MM.1S (cell line): ENCODE results near the gene AGK.
"Not testable (repeated sequence)": the region's sequence is repeated elsewhere in the genome, so short reads cannot be mapped to it uniquely, and the experiment has no call there.

Source experiments
- DNase-seq: peaks from one replicate; pipeline ENCODE4 v3.0.0-alpha.2; 2015
- H2AFZ ChIP-seq: fragments of 300-600 bp; sonication (generic); 2 replicates; pipeline ENCODE4 v1.6.0; 2016; ENCODE audit warnings: antibody characterized with exemption, low read length
- H3F3A ChIP-seq: fragments of 300-600 bp; sonication (generic); 2 replicates; pipeline ENCODE4 v1.6.1; 2016; ENCODE audit warnings: mild to moderate bottlenecking, antibody characterized with exemption, low read length, moderate library complexity, mixed read lengths; ENCODE audit not compliant: insufficient read depth
- H3K27ac ChIP-seq: fragments of 300-600 bp; sonication (generic); 2 replicates; pipeline ENCODE4 v1.5.1; 2016; ENCODE audit warnings: mild to moderate bottlenecking, low read length
- H3K27me3 ChIP-seq: fragments of 300-600 bp; sonication (generic); replicated peaks from 2 replicates; pipeline ENCODE4 v1.6.0; 2016; ENCODE audit warnings: low read length; ENCODE audit not compliant: insufficient read depth
- H3K36me3 ChIP-seq: fragments of 300-600 bp; sonication (generic); replicated peaks from 2 replicates; pipeline ENCODE4 v1.6.1; 2016; ENCODE audit warnings: mild to moderate bottlenecking, low read length, mixed read lengths; ENCODE audit not compliant: insufficient read depth
- H3K4me1 ChIP-seq: fragments of 300-600 bp; sonication (generic); 2 replicates; pipeline ENCODE4 v1.6.1; 2016; ENCODE audit warnings: low read length, mixed read lengths
- H3K4me2 ChIP-seq: fragments of 300-600 bp; sonication (generic); 2 replicates; pipeline ENCODE4 v1.6.0; 2016; ENCODE audit warnings: low read depth, low read length
- H3K4me3 ChIP-seq: fragments of 300-600 bp; sonication (generic); 2 replicates; pipeline ENCODE4 v1.5.1; 2016; ENCODE audit warnings: low read length, mixed read lengths
- H3K79me2 ChIP-seq: fragments of 300-600 bp; sonication (generic); 2 replicates; pipeline ENCODE4 v1.6.1; 2016; ENCODE audit warnings: mixed run types, low read length, mixed read lengths
- H3K9ac ChIP-seq: fragments of 300-600 bp; sonication (generic); 2 replicates; pipeline ENCODE4 v1.6.1; 2016; ENCODE audit warnings: low read length, mixed read lengths
- H3K9me2 ChIP-seq: fragments of 300-600 bp; sonication (generic); replicated peaks from 2 replicates; pipeline ENCODE4 v1.6.1; 2016; ENCODE audit warnings: mild to moderate bottlenecking, low read length, mixed read lengths; ENCODE audit not compliant: insufficient read depth
- H3K9me3 ChIP-seq: fragments of 300-600 bp; sonication (generic); replicated peaks from 2 replicates; pipeline ENCODE4 v1.6.1; 2016; ENCODE audit warnings: mild to moderate bottlenecking, low read length, mixed read lengths; ENCODE audit not compliant: insufficient read depth
- H4K20me1 ChIP-seq: fragments of 300-600 bp; sonication (generic); 2 replicates; pipeline ENCODE4 v1.6.1; 2016; ENCODE audit warnings: mild to moderate bottlenecking, low read length, moderate library complexity, mixed read lengths; ENCODE audit not compliant: insufficient read depth
- EZH2 ChIP-seq: fragments of 300-600 bp; sonication (generic); optimal IDR thresholded peaks from 2 replicates; pipeline ENCODE3; 2017; ENCODE audit warnings: low read depth, mild to moderate bottlenecking, antibody characterized with exemption, low read length, mixed read lengths
- EZH2phosphoT487 ChIP-seq: fragments of 300-600 bp; sonication (generic); IDR thresholded peaks from 2 replicates; pipeline ENCODE4 v1.6.1; 2018; ENCODE audit warnings: antibody characterized with exemption, low read length
- TF ChIP-seq, protein P1 (sequence below): fragments of 300-600 bp; sonication (generic); IDR thresholded peaks from 2 replicates; pipeline ENCODE4 v1.5.1; 2016; ENCODE audit warnings: antibody characterized with exemption, low read length, mixed read lengths

The AGK gene

DNA sequence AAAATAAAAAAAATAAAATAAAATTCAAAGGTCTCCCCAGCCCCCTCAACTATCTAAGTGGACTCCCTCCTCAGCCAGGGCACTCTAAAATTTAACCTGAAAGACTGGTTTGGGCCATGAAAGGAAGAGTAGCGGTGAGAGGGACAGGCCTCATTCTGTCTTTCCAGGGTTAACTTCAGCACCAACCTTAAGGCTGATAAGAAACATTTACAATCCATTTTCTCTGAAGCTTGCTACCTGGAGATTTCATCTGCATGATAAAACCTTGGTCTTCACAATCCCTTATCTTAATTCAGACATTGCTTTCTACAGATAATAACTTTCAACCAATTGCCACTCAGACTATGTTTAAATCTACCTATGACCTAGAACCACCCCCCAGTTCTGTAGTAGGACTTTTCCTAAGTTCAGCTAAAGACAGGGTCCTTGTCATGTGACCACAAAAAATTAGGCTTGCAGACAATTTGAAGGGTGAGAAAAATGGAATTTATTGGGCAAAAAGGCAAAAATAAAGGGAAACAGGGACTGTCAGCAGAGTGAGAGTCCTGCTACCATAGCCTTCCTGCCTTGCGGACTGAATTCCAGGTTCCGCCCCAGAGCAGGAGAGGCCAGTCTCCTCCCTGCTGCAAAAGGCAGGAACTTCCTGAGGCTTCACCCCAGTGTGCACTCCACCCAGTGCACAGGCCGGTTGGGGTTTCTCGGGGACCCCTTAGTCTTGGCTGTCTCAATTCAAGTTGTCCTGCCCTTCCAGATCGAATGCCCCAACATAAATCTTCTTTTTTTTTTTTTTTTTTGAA is 26.0 kb downstream of the AGK start:
- H2AFZ ChIP-seq, result no peak overlapping the region
- H3K9ac ChIP-seq, result no peak overlapping the region
- TF ChIP-seq EZH2phosphoT487 (no peak), EZH2 (no peak)
- TF ChIP-seq, protein P1, sequence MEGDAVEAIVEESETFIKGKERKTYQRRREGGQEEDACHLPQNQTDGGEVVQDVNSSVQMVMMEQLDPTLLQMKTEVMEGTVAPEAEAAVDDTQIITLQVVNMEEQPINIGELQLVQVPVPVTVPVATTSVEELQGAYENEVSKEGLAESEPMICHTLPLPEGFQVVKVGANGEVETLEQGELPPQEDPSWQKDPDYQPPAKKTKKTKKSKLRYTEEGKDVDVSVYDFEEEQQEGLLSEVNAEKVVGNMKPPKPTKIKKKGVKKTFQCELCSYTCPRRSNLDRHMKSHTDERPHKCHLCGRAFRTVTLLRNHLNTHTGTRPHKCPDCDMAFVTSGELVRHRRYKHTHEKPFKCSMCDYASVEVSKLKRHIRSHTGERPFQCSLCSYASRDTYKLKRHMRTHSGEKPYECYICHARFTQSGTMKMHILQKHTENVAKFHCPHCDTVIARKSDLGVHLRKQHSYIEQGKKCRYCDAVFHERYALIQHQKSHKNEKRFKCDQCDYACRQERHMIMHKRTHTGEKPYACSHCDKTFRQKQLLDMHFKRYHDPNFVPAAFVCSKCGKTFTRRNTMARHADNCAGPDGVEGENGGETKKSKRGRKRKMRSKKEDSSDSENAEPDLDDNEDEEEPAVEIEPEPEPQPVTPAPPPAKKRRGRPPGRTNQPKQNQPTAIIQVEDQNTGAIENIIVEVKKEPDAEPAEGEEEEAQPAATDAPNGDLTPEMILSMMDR, result no peak
- DNase-seq, result no peak
- no peaks in the 10 kb centered on the region for H3K9me2 ChIP-seq
- H3K9me3 ChIP-seq, result no peaks in the 10 kb centered on the region
- H3K79me2 ChIP-seq, result peaks cover 23% of the 10 kb centered on the region
- no peak overlapping the region for H3K27ac ChIP-seq
- H3K36me3 ChIP-seq, result peaks cover 22% of the 10 kb centered on the region
- H3K4me3 ChIP-seq, result no peak overlapping the region
- H3K4me2 ChIP-seq, result no peak overlapping the region
- H4K20me1 ChIP-seq, result no peaks in the 10 kb centered on the region
- no peaks in the 10 kb centered on the region for H3K27me3 ChIP-seq
- H3F3A ChIP-seq, result no peaks in the 10 kb centered on the region
- H3K4me1 ChIP-seq, result no peaks in the 10 kb centered on the region

DNA sequence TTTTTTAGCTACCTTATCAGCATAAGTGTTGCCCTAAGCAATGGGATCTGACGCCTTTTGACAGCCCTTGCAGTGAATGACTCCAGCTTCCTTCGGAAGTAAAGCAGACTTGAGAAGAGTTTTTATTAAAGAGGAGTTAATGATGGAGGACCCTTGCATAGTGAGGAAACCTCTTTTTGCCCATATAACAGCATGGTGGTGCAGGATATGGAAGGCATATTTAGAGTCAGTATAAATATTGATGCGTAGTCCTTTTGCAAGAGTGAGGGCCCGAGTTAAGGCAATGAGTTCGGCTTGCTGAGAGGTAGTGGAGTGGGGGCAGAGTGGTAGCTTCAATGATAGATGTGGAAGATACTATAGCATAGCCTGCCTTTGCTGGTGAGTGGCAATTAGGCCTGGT is 28.7 kb downstream of the AGK start:
- H3K27ac ChIP-seq, H3K4me2 ChIP-seq, H3K9me2 ChIP-seq, DNase-seq, H2AFZ ChIP-seq, H3K4me3 ChIP-seq, H3K4me1 ChIP-seq, H3K9ac ChIP-seq, H4K20me1 ChIP-seq, H3K27me3 ChIP-seq, H3K9me3 ChIP-seq, H3K79me2 ChIP-seq, H3F3A ChIP-seq: not testable (repeated sequence)
- H3K36me3 ChIP-seq, result peaks cover 12% of the 10 kb centered on the region

DNA sequence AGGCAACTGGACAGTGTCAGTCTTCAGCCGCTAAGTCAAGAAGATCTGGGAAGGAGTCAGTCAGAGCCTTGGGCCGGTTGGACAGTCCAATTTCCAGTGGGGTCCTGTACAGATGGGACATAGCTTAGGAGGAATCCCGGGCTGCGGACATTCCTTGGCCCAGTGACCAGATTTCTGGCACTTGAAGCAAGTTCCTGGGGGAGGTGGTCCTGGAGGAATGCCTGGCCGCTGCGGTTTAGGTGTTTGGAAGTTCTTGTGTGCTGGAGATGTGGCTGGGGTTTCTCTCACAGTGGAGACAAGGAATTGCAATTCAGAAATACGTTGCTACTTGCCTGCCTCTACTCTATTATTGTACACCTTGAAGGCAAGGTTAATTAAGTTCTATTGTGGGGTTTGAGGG is 30.9 kb downstream of the AGK start:
- not testable (repeated sequence) for H3K4me3 ChIP-seq, H3F3A ChIP-seq, H3K27ac ChIP-seq, H3K4me2 ChIP-seq, H3K27me3 ChIP-seq, H3K79me2 ChIP-seq, H3K4me1 ChIP-seq, H2AFZ ChIP-seq, DNase-seq, H4K20me1 ChIP-seq, H3K36me3 ChIP-seq, H3K9me2 ChIP-seq, H3K9me3 ChIP-seq, H3K9ac ChIP-seq

DNA sequence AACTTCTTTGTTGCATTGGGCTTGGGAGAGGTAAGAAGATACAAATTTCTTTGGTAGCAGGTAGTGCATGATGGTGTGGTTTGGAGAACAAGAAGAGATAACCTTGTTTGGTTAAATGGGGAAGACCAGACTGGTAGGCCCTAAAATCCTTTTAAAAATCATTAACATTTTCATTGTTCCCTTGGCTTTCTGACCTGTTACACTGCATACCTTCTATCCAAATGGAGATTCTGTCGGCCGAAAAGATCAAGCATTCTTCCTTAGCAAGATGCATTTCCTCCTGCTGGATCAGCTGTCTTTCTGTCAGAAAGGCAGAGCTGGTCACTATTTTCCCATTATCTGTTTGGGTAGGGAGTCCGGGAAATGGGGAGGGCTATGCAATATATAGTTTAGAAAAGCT is 33.7 kb downstream of the AGK start:
- H2AFZ ChIP-seq, result no peak overlapping the region
- no peaks in the 10 kb centered on the region for H3K9me3 ChIP-seq
- no peaks in the 10 kb centered on the region for H4K20me1 ChIP-seq
- H3K27me3 ChIP-seq, result no peaks in the 10 kb centered on the region
- DNase-seq, result no peak
- H3K4me2 ChIP-seq, result no peak overlapping the region
- no peak overlapping the region for H3K9ac ChIP-seq
- no peak overlapping the region for H3K27ac ChIP-seq
- no peaks in the 10 kb centered on the region; the same call in 1 of the 2 replicates for H3K36me3 ChIP-seq
- H3K4me3 ChIP-seq, result no peak overlapping the region
- no peaks in the 10 kb centered on the region for H3K9me2 ChIP-seq
- peaks cover under 1% of the 10 kb centered on the region; the same call in 1 of the 2 replicates for H3K79me2 ChIP-seq
- H3K4me1 ChIP-seq, result no peaks in the 10 kb centered on the region
- no peaks in the 10 kb centered on the region for H3F3A ChIP-seq
- TF ChIP-seq, protein P1, result no peak
- no peak for TF ChIP-seq EZH2phosphoT487
- TF ChIP-seq EZH2, result no peak
